ENCODE measurements around the gene OAS1.

DNA sequence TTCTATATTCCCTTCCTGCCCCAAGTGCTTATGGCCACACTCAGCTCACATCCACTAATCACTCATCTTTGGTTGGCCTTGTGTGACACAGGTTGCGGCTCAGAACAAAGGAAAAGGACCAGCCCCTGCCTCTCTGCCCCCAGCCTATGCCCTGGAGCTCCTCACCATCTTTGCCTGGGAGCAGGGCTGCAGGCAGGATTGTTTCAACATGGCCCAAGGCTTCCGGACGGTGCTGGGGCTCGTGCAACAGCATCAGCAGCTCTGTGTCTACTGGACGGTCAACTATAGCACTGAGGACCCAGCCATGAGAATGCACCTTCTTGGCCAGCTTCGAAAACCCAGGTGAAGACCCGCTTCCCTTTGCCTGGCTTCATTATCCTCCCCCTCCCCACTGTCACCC is 55.8 kb downstream of the OAS1 start:
- TF ChIP-seq ZNF248 (tag by site-specific recombination; IDR thresholded peaks at IDR 0.05) (no peak), PRDM10 (tag by site-specific recombination; IDR thresholded peaks at IDR 0.05) (no peak), ZNF302 (tag by site-specific recombination; IDR thresholded peaks at IDR 0.05; ENCODE audit: low read depth) (no peak), ZBTB7A (tag by site-specific recombination; IDR thresholded peaks at IDR 0.05; ENCODE audit: low read depth) (no peak), YY1 (tag by site-specific recombination; IDR thresholded peaks at IDR 0.05) (no peak)
